Endothelial cell of hepatic sinusoid (primary cell): Measurements from ENCODE around the gene PLEKHM2.

ENCODE experiments used
- in situ Hi-C: cut with HindIII; loops from 2 replicates; pipeline ENCODE4 v1.10.0; 2017; ENCODE audit warnings: low sequenced_read_pairs

The PLEKHM2 gene

GRCh38 chr1:15684042-15684461 lies at the start of gene PLEKHM2:
Gene PLEKHM2 (plus strand): TSS chr1:15684320. CDS start chr1:15684559, 239 bp downstream.
- in situ Hi-C loops = no loop called here

GRCh38 chr1:15636436-15636835 lies 47.7 kb upstream of the PLEKHM2 start:
- in situ Hi-C loops = no loop called here

- in situ Hi-C loops = no loop called here
Measured at GRCh38 chr1:15637826-15638225, 46.3 kb upstream of the PLEKHM2 start.

- in situ Hi-C loops = no loop called here
Measured at GRCh38 chr1:15639262-15639661, 44.9 kb upstream of the PLEKHM2 start.

- in situ Hi-C loops = no loop called here
Measured at GRCh38 chr1:15639931-15640330, 44.2 kb upstream of the PLEKHM2 start.

- in situ Hi-C loops = no loop called here
Measured at GRCh38 chr1:15640667-15641066, 43.5 kb upstream of the PLEKHM2 start.

GRCh38 chr1:15649937-15650336 lies 34.2 kb upstream of the PLEKHM2 start:
- in situ Hi-C loops = loop anchor here (5.0 kb wide), 2 partner anchors 38 to 82 kb away; no protein-coding TSS in a partner anchor

- in situ Hi-C loops = loop anchor here (5.0 kb wide), 2 partner anchors 38 to 82 kb away; no protein-coding TSS in a partner anchor
Measured at GRCh38 chr1:15650433-15650832, 33.7 kb upstream of the PLEKHM2 start.

- in situ Hi-C loops = loop anchor here (5.0 kb wide), 2 partner anchors 40 to 80 kb away; no protein-coding TSS in a partner anchor
Measured at GRCh38 chr1:15652130-15652529, 32.0 kb upstream of the PLEKHM2 start.

GRCh38 chr1:15654091-15654690 lies 29.9 kb upstream of the PLEKHM2 start:
- in situ Hi-C loops = loop anchor here (5.0 kb wide), 2 partner anchors 42 to 78 kb away; no protein-coding TSS in a partner anchor

- in situ Hi-C loops = no loop called here
Measured at GRCh38 chr1:15656464-15656863, 27.7 kb upstream of the PLEKHM2 start.

GRCh38 chr1:15657021-15657420 lies 27.1 kb upstream of the PLEKHM2 start:
- in situ Hi-C loops = no loop called here

GRCh38 chr1:15660151-15660550 lies 24.0 kb upstream of the PLEKHM2 start:
- in situ Hi-C loops = no loop called here

GRCh38 chr1:15662477-15662876 lies 21.6 kb upstream of the PLEKHM2 start:
- in situ Hi-C loops = no loop called here

- in situ Hi-C loops = no loop called here
Measured at GRCh38 chr1:15663925-15664324, 20.2 kb upstream of the PLEKHM2 start.

- in situ Hi-C loops = no loop called here
Measured at GRCh38 chr1:15667362-15667761, 16.8 kb upstream of the PLEKHM2 start.

GRCh38 chr1:15668089-15668754 lies 15.9 kb upstream of the PLEKHM2 start:
- in situ Hi-C loops = no loop called here

- in situ Hi-C loops = no loop called here
Measured at GRCh38 chr1:15669074-15669473, 15.0 kb upstream of the PLEKHM2 start.

GRCh38 chr1:15669864-15670263 lies 14.3 kb upstream of the PLEKHM2 start:
- in situ Hi-C loops = no loop called here

- in situ Hi-C loops = no loop called here
Measured at GRCh38 chr1:15671430-15671829, 12.7 kb upstream of the PLEKHM2 start.

- in situ Hi-C loops = no loop called here
Measured at GRCh38 chr1:15674386-15675159, 9.5 kb upstream of the PLEKHM2 start.

GRCh38 chr1:15676010-15676409 lies 8.1 kb upstream of the PLEKHM2 start:
- in situ Hi-C loops = no loop called here
